AG04449 (cell line): Measurements from ENCODE around the gene ZNF324B.

Experiments
- CTCF ChIA-PET: fragments of 350-600 bp; formaldehyde crosslinking; extraction: SDS; loops from one replicate; lab custom pipeline; 2021; ENCODE audit warnings: antibody characterized with exemption; lab: Yijun Ruan, JAX
- POLR2A ChIA-PET: fragments of 400-600, 350-600 bp; formaldehyde crosslinking; extraction: SDS; loops from one replicate; lab custom pipeline; 2020; ENCODE audit warnings: antibody characterized with exemption, inconsistent platforms; lab: Yijun Ruan, JAX
- DNase-seq: peaks from one replicate; pipeline ENCODE4 v3.0.0-alpha.2; 2010; ENCODE audit warnings: low read depth, low spot score
- H3K4me3 ChIP-seq: 2 replicates; pipeline ENCODE4 v1.5.1; 2011; ENCODE audit warnings: low read depth, mild to moderate bottlenecking, control low read depth, low read length
- TF ChIP-seq, protein P1 (sequence below): IDR thresholded peaks from one replicate; pipeline ENCODE4 v1.5.1; 2011; ENCODE audit warnings: mild to moderate bottlenecking, moderate library complexity, low read length, control low read depth, inconsistent platforms; ENCODE audit not compliant: insufficient read depth; ENCODE audit errors: missing control alignments

Gene ZNF324B

DNA sequence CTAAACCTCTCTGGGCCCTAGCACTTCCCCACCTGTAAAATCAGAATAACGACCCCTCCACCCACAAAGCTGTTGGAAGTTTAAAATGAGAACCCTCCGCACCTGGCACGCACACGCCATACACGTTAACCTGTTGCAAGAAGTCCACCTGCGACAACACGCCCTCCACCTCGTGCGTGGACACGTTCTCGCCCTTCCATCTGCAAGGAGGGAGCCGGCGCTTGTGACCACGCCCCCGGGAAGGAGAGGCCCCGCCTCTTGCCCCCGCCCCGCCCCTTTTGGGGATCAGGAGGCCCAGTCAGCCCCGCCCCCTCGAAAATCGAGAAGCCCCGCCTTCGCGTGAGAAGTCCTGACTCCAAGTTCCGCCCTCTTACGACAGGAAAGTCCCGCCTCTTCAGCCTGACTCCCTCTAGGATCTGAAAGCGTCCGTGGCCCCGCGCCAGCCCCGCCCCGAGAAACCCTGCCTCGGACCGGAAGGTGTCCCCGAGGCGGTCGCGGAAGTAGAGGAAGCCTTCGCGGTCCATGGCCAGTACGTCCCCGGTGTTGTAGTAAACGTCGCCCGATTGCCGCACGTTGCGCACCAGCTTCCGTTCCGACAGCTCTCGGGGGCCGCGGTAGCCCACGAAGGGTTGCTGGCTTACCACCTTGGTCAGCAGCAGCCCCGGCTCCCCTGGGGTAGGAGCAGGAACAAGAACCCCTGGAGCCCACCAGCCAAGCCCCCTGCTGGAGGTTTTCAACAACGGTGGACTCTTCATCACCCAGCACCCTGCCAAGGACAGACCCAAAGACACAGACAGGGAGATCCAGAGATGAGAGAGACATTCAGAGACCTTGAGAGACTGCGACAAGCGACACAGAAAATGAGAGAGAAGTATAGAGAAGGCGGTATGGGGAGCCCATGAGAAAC lies 47.9 kb downstream of the ZNF324B start:
- TF ChIP-seq, protein P1, sequence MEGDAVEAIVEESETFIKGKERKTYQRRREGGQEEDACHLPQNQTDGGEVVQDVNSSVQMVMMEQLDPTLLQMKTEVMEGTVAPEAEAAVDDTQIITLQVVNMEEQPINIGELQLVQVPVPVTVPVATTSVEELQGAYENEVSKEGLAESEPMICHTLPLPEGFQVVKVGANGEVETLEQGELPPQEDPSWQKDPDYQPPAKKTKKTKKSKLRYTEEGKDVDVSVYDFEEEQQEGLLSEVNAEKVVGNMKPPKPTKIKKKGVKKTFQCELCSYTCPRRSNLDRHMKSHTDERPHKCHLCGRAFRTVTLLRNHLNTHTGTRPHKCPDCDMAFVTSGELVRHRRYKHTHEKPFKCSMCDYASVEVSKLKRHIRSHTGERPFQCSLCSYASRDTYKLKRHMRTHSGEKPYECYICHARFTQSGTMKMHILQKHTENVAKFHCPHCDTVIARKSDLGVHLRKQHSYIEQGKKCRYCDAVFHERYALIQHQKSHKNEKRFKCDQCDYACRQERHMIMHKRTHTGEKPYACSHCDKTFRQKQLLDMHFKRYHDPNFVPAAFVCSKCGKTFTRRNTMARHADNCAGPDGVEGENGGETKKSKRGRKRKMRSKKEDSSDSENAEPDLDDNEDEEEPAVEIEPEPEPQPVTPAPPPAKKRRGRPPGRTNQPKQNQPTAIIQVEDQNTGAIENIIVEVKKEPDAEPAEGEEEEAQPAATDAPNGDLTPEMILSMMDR: no peak
- DNase-seq: peak; percentile 89
- peak overlapping the region; percentile 70 for H3K4me3 ChIP-seq
- CTCF ChIA-PET: interaction anchor here (1.1 to 4.0 kb wide), 3 partner anchors 14 to 90 kb away, joined by 3 to 43 read pairs (median 33); partner anchors contain the start of gene ZBTB45
- POLR2A ChIA-PET: interaction anchor here (0.6 to 2.0 kb wide), 4 partner anchors 19 to 44 kb away, joined by 3 to 7 read pairs (median 4); partner anchors contain the start of genes TRIM28 and ZBTB45

DNA sequence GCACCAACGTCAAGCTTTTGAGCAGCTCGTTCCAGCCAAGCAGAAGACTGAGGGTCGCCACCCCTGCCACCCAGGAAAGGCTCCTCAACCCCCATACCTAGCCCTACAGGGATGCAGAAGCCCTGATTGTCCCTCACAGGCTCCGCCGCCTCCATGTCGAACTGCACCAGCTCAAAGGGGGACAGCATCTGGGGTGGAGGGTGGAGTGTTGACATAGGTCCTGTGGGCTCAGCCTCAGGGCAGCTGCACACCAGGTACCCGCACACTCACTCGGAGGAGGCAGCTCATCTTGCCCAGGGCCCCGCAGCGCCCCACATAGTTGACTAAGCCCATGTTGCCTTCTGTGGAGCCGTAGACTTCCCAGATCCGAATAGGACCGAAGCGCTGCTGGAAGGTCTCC lies 48.8 kb downstream of the ZNF324B start:
- TF ChIP-seq, protein P1: no peak
- peak overlapping the region; percentile 70 for H3K4me3 ChIP-seq
- ChIA-PET CTCF (interaction anchor here (1.1 to 4.0 kb wide), 3 partner anchors 13 to 91 kb away, joined by 3 to 43 read pairs (median 33); partner anchors contain the start of gene ZBTB45), POLR2A (interaction anchor here (0.9 to 2.0 kb wide), 2 partner anchors 18 to 20 kb away, joined by 4 to 7 read pairs; partner anchors contain the start of gene ZBTB45)
- no peak for DNase-seq
